Fibroblast of lung (primary cell): ENCODE results near the gene ASB4. TPM values are rescaled to one million over a fixed set of nuclear protein-coding genes. Genes with fewer than 3 reads are reported as not detected.

Experiments used
- DNase-seq, 2 donors: peaks; one replicate each; pipeline versions ENCODE4 v3.0.0 to v3.0.0-alpha.2; 2010; ENCODE audit warnings: low read depth in 2 of 2
- H2AFZ ChIP-seq: 2 replicates; pipeline ENCODE4 v1.5.1; 2012; ENCODE audit warnings: low read length, control low read depth, inconsistent platforms
- H3K27ac ChIP-seq: 2 replicates; pipeline ENCODE4 v1.5.1; 2011; ENCODE audit warnings: low read length, control low read depth; ENCODE audit not compliant: insufficient read depth
- H3K27me3 ChIP-seq: 2 replicates; pipeline ENCODE4 v1.5.1; 2011; ENCODE audit warnings: mild to moderate bottlenecking, low read length; ENCODE audit not compliant: control insufficient read depth, insufficient read depth
- H3K36me3 ChIP-seq: 2 replicates; pipeline ENCODE4 v1.5.1; 2011; ENCODE audit warnings: low read length; ENCODE audit not compliant: control insufficient read depth, insufficient read depth
- H3K4me1 ChIP-seq: 2 replicates; pipeline ENCODE4 v1.5.1; 2011; ENCODE audit warnings: low read length; ENCODE audit not compliant: control insufficient read depth, insufficient read depth; ENCODE audit errors: extremely low read depth
- H3K4me2 ChIP-seq: 2 replicates; pipeline ENCODE4 v1.5.1; 2011; ENCODE audit warnings: low read length, control low read depth; ENCODE audit not compliant: insufficient read depth; ENCODE audit errors: extremely low read depth
- H3K4me3 ChIP-seq, 4 experiments: fragments of 200-600 bp in 1 of 4; sonication (generic) in 1 of 4; replicated peaks in 1 of 4; 2 replicates each; pipeline ENCODE4 v1.5.1; 2011 to 2016; ENCODE audit warnings: low read length in 4 of 4, low read depth in 3 of 4, mild to moderate bottlenecking in 3 of 4, control low read depth in 2 of 4, inconsistent platforms in 1 of 4, mixed read lengths in 1 of 4; ENCODE audit not compliant: insufficient read depth in 1 of 4; ENCODE audit errors: control extremely low read depth in 1 of 4
- H3K79me2 ChIP-seq: 2 replicates; pipeline ENCODE4 v1.5.1; 2012; ENCODE audit warnings: mild to moderate bottlenecking, low read length, inconsistent platforms; ENCODE audit not compliant: control insufficient read depth, insufficient read depth
- H3K9ac ChIP-seq: 2 replicates; pipeline ENCODE4 v1.5.1; 2011; ENCODE audit warnings: mild to moderate bottlenecking, low read length, control low read depth; ENCODE audit not compliant: insufficient read depth
- H3K9me3 ChIP-seq: 2 replicates; pipeline ENCODE4 v1.5.1; 2012; ENCODE audit warnings: low read depth, low read length; ENCODE audit not compliant: control insufficient read depth, insufficient read depth
- H4K20me1 ChIP-seq: 2 replicates; pipeline ENCODE4 v1.5.1; 2011; ENCODE audit warnings: low read length; ENCODE audit not compliant: control insufficient read depth, insufficient read depth; ENCODE audit errors: extremely low read depth
- EZH2 ChIP-seq: IDR thresholded peaks from 2 replicates; pipeline ENCODE4 v1.5.1; 2012; ENCODE audit warnings: low read length, control low read depth, mild to moderate bottlenecking; ENCODE audit errors: missing control alignments
- polyA plus RNA-seq, 2 donors: library from polyadenylated mRNA; depleted of rRNA in 1 of 2; stranded (reverse) in 1 of 2; unstranded in 1 of 2; fragments of >200 nt; gene quantifications; 2 replicates each; pipeline ENCODE4 v1.2.1, GENCODE V29; 2011 to 2012; ENCODE audit warnings: missing spikeins in 1 of 2
- total RNA-seq: library from RNA; depleted of rRNA; stranded (reverse); fragments of >200 nt; gene quantifications from 2 replicates; pipeline ENCODE4 v1.2.1, GENCODE V29; 2014
- TF ChIP-seq, protein P1 (sequence below), 2 donors: IDR thresholded peaks in 1 of 2; conservative IDR thresholded peaks in 1 of 2; 1 replicate in 1 of 2; 2 replicates in 1 of 2; pipeline ENCODE4 v1.5.1; 2011 to 2012; ENCODE audit warnings: low read length in 2 of 2, control low read depth in 1 of 2, inconsistent platforms in 1 of 2, low read depth in 1 of 2, mild to moderate bottlenecking in 1 of 2

ASB4 gene
- total and polyA plus RNA-seq, 2 donors (not counting 1 experiment from before 2014, with no cell fraction given) = not detected

DNA sequence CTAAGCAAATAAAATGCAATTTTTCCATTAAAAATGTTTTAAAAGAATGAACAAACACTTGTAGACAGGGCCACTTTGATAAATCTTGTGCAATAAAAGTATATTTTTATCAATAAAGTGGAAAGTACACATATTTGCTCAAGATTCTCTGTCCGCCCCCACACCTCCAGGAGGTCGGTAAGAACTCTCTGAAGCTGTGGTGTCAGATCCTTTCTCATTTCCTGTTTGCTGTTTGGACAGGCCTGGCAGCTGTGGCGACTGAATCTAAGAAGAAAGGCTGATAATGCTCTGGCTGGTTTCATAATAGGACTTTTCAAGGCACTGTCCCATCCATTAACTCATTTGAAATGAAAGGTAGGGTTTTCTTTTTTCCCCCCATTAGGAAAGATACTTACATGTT lies 15.3 kb upstream of the ASB4 start:
- no peak overlapping the region for H3K27ac ChIP-seq
- no peak overlapping the region for H2AFZ ChIP-seq
- peak; percentile 11 to 75 for DNase-seq
- H3K4me2 ChIP-seq = no peak overlapping the region
- H4K20me1 ChIP-seq = no peaks in the 10 kb centered on the region
- no peaks in the 10 kb centered on the region for H3K36me3 ChIP-seq
- H3K9ac ChIP-seq = no peak overlapping the region
- no peaks in the 10 kb centered on the region for H3K4me1 ChIP-seq
- no peaks in the 10 kb centered on the region for H3K79me2 ChIP-seq
- H3K9me3 ChIP-seq = no peaks in the 10 kb centered on the region
- TF ChIP-seq EZH2 = no peak
- TF ChIP-seq, protein P1, sequence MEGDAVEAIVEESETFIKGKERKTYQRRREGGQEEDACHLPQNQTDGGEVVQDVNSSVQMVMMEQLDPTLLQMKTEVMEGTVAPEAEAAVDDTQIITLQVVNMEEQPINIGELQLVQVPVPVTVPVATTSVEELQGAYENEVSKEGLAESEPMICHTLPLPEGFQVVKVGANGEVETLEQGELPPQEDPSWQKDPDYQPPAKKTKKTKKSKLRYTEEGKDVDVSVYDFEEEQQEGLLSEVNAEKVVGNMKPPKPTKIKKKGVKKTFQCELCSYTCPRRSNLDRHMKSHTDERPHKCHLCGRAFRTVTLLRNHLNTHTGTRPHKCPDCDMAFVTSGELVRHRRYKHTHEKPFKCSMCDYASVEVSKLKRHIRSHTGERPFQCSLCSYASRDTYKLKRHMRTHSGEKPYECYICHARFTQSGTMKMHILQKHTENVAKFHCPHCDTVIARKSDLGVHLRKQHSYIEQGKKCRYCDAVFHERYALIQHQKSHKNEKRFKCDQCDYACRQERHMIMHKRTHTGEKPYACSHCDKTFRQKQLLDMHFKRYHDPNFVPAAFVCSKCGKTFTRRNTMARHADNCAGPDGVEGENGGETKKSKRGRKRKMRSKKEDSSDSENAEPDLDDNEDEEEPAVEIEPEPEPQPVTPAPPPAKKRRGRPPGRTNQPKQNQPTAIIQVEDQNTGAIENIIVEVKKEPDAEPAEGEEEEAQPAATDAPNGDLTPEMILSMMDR (conservative IDR thresholded peaks at IDR 0.05 in 1 of 2, IDR thresholded peaks at IDR 0.05 in 1 of 2; ENCODE audit: low read depth in 1 of 2, low read length in 2 of 2) = no peak
- H3K27me3 ChIP-seq = no peaks in the 10 kb centered on the region
- no peak overlapping the region for H3K4me3 ChIP-seq

DNA sequence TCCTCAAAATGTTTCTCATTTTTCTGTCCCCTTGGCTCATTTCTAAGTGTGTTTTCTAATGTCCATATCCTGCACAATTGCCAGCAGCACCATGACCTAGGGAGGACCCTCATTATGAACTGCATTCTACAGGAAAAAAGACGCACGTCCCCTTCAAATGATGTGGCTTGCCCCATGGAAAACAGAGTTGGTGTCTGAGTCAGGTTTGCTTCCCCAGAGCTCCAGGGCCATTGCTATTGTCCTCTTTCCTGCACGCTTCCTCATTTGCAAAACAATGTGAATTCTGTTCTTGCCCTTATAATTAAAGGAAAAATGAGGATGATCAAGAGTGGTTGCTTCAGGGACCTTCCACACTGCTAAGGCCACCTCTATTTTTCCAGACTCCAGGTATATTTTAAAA lies 14.7 kb upstream of the ASB4 start:
- no peaks in the 10 kb centered on the region for H3K4me1 ChIP-seq
- H3K27me3 ChIP-seq = no peaks in the 10 kb centered on the region
- TF ChIP-seq EZH2 = no peak
- TF ChIP-seq, protein P1 (conservative IDR thresholded peaks at IDR 0.05 in 1 of 2, IDR thresholded peaks at IDR 0.05 in 1 of 2; ENCODE audit: low read depth in 1 of 2, low read length in 2 of 2) = no peak
- no peak overlapping the region for H3K27ac ChIP-seq
- H3K9me3 ChIP-seq = no peaks in the 10 kb centered on the region
- no peak overlapping the region for H3K9ac ChIP-seq
- H3K4me2 ChIP-seq = no peak overlapping the region
- H3K4me3 ChIP-seq = no peak overlapping the region
- no peaks in the 10 kb centered on the region for H3K36me3 ChIP-seq
- no peak for DNase-seq
- H4K20me1 ChIP-seq = no peaks in the 10 kb centered on the region
- H2AFZ ChIP-seq = no peak overlapping the region
- no peaks in the 10 kb centered on the region for H3K79me2 ChIP-seq

DNA sequence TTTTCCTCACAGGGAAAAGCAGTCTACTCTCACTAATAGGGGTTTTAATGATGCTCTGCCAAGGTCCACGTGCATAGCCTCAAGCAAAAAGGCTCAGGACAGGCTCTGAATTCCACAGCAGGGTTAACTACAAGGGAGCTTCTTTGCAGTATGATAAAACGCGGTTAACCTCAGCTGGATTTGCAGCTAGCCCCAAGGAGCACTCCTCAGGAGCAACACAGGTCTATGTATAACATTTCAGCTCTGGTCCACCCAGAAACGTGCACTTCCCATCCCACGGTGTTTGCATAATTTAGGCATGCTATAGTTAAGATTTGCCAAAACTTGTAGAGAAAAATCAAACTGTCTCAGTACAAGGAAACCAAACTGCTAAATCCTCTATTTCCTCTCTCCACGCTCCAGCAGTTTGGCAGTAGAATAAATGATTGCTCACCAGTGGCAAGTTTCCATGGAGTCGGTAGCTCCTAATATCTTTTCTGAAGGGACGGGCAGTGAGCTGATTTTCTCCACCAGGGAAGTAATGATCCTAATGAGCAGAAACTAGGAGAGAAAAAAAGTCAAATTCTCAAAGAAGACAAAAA lies 13.1 kb upstream of the ASB4 start:
- peak; percentile 24 to 64 for DNase-seq
- H3K36me3 ChIP-seq = no peaks in the 10 kb centered on the region
- no peak overlapping the region for H3K9ac ChIP-seq
- TF ChIP-seq, protein P1 (conservative IDR thresholded peaks at IDR 0.05 in 1 of 2, IDR thresholded peaks at IDR 0.05 in 1 of 2; ENCODE audit: low read depth in 1 of 2, low read length in 2 of 2) = no peak
- no peak for TF ChIP-seq EZH2
- H3K4me3 ChIP-seq = no peak overlapping the region
- no peaks in the 10 kb centered on the region for H4K20me1 ChIP-seq
- no peak overlapping the region for H3K4me2 ChIP-seq
- H3K9me3 ChIP-seq = no peaks in the 10 kb centered on the region
- H3K79me2 ChIP-seq = no peaks in the 10 kb centered on the region
- no peak overlapping the region for H2AFZ ChIP-seq
- H3K27me3 ChIP-seq = no peaks in the 10 kb centered on the region
- no peak overlapping the region for H3K27ac ChIP-seq
- H3K4me1 ChIP-seq = no peaks in the 10 kb centered on the region
